HG03354 (cell line): ENCODE measurements around the gene SIGLEC6.

ENCODE experiments used
- ATAC-seq: cut with Tn5 transposase; IDR thresholded peaks from one replicate; pipeline ENCODE4 v1.9.1; 2021; ENCODE audit warnings: mild to moderate bottlenecking; ENCODE audit not compliant: unreplicated experiment, poor library complexity, severe bottlenecking

Gene SIGLEC6

DNA sequence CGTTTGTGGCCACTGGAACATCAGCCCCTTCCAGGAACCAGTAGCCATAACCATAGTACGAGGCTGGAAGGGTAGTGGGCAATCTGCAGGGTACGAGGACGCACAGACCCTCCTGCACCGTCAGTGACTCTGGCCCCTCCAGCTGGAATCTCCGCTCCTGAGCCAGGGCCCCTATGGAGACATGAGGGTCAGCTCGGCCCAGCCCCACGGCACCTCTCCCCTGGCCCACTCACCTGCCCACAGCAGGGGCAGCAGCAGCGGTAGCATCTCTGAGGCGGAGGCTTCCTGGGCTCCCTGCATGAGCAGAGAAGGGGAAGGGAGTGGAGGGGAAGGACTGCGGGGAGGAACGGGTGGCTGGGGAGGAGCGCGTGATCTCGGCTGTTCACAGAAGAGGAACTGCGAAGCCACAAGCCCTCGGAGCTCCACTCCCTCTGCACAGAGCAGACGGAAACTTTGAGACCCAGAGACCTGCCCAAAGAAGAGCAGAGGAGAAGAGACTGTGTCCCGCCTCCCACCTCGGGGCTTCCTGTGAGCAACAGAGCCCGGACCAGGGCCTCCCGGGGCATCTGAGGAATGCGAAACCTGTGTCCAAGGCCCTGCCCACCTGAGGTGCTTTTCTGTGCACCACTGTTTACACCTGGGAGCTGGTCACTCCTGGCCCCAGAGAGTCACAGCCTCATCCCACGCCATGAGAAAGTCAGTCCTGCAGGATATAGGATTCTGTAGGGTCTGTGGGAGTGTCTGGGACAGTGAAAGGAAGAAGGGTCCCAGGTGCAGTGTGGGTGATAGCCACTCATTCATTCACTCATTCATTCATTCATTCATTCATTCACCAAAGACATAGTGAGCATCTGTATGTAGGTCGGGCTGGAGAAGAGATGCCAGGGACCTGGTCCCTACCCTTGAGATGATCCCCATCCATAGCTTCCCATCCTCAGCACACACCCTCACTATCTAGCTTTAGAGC, at the start of gene SIGLEC6:
Gene SIGLEC6, minus strand, starts transcription at position 322 of the 967 bp plus-strand sequence. Its CDS starts 22 bp downstream, at position 300.
- ATAC-seq: no peak

DNA sequence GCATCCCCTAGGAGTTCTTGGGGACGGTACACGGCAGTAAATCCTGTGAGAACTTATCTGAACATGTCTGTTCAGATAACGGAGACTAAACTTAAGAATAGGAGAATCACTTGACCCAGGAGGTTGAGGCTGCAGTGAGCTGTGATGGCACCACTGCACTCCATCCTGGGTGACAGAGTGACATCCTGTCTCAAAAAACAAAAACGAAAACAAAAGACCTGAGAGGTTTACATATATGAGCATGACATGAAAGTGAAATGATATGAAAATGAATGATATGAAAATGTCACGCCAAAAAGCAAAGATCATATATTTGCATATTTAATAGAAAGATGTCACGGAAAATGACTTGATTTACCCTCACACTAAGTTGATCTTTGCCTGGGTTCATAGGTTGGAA, 45.4 kb upstream of the SIGLEC6 start:
- ATAC-seq: no peak

DNA sequence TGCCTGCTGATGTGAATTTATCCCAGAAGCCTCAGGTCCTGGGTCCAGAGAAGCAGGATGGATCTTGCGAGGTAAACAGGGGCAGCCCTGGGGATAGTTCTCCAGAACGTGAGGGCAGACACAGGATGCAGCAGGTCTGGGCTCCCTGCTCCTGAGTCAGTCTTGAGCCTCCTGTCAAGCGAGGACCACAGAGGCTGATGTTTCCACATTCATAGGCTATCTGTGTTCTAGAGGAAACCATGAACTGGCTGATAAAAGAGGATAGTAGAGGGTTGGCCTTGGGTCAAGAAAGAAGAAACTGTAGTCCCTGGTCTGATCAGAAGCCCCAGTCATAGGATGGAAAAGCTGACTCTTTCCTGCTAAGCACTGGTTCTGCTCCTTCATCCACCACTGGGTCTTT, 41.9 kb upstream of the SIGLEC6 start:
- no peak for ATAC-seq

DNA sequence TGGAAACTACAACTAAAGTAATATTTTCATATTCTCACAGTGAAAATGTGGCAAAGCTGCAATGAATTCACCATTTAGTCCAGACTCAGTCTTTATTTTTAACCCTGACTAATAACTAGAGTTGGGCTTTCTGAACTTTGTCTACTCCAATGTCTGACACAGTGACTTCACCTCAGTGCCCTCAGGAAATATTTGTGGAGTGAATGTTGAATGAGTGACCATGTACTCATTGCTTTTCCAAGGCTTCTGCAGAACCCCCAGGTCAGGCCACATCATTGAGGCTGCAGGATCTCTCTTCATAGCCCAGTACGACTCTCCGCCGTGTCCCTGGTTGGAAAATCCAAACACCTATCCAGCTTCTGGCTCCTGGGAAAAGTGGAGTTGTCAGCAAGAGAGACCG, 41.4 kb upstream of the SIGLEC6 start:
- no peak for ATAC-seq

DNA sequence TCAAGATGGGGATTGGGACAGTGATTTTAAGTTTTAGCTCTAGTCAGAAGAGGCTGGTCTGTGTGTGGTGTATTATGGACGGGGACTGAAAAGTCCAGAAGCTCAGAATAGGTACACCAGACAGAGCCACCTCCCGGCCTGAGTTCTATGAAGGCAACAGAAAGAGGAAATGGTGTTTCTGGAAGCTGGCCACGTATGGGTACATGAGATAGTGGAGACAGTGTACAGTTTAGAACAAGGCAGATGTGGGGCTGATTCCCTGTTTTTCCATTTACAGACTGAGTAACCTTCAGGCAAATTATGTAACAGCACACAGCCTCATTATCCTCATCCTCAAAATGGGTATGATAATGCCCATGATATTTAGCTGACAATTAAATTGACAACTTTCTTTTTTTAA, 40.9 kb upstream of the SIGLEC6 start:
- no peak for ATAC-seq

DNA sequence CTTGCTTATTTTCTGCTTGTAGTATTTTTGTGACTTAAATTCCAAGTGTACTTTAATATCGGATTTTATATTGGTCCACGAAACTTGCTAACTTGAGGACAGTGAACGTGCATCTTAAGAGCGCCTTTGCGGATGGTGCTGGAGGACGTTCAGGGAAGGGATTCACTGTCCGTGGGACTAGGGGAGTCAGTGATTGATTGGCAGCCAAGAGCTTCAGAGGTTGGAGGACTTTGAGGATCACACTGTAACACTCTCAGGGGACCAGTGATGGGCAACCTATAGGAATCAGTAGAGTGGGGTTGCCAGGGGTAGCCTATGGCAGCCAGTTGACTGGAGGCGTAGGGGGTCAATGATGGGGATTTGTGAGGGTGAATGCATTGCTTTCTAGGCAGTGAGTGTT, 40.1 kb upstream of the SIGLEC6 start:
- no peak for ATAC-seq

DNA sequence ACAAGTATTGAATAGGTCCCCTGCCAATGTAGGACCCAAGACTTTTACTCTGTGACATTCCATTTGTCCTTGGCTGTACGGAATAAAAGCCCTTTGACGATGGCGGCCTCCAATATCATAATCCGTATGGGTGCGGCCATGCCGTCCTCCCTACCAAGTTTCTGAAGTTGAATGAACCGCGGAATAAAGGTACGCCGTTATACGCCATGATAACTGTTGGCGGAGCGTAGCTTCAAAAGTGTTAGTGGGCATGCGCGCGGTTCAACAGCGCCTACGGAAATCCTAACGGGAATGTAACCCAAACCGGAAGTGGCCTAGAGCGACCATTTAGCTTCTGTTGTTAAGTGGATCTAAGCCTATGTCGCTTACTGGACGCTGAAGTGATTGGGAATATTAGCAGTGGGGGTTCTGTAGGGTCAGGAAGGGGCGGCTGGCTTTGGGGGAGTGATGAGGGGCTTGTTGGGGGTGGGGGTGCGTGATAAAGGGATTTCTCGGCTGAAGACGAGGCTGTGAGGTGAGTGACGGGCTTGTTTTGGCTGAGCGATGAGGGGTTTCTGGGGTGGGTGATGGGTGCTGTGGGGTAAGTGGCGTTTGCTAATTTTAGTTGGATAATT, 39.6 kb upstream of the SIGLEC6 start, which contains the start of gene ZNF175:
Gene ZNF175, plus strand, starts transcription at position 322 of the 614 bp plus-strand sequence. CDS start 2,047 bp downstream, outside the sequence.
- ATAC-seq: peak; percentile 81

DNA sequence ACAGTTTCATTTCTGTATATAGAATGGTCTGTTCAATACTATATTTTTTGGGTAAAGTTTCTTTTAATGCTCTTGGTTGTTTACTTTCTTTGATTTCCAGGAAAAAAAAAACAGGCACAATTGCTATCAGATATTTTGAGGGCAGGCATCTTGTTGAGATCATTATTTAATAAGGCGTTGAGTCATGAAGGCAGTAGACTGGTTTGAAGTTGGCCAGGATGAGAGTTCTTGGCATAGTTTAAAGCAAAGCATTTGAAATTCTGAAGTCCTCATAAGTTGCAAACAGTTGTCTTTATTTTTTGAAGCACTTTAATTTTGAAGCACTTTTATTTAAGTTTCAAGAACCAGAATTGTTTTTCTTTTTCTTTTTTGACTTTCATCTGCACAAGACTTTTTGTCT, 37.0 kb upstream of the SIGLEC6 start:
- ATAC-seq: no peak

DNA sequence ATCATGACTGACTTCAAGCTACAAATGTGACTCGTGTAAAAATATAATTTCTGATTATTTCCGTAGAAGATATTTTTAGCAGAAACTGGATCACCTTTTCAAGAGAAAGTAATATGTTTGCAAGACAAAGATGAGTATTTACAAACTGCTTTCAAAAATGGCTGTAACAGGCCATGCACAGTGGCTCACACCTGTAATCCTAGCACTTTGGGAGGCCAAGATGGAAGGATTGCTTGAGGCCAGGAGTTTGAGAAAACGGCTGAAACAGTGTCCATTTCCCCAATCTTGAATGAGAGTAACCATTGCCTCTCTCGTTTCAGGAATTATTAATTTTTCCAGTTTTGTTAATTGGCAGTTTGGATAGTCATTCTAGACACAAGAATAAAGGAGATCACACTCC, 36.1 kb upstream of the SIGLEC6 start:
- no peak for ATAC-seq

DNA sequence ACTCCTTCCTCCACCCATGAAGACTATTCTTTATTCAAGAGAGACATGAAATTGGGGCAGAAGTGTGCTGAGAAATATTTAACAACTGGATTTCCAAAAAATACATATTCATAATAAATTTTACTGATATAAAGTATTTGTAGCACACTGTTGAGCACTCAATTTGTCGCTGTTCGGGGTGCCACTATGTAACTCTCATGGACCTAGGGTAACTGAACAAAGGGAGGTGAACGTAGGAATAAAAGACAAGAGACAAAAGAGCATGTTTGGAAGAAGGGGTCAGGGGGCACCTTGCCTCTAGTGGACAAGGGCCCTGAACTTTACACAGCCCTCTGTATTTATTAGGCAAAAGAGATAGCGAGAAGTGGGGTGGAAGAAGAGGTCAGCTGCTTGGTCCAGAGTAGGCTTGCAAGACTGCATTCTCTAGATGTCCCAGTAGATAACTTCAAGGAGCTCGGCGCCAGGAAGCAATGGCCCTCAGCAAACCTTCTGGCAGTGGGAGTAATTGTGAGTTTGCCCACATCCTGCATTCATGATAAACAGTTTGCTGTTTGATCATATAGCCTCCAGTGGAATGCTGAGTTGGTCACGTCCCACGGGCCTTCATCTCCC, 35.1 kb upstream of the SIGLEC6 start:
- ATAC-seq: no peak

DNA sequence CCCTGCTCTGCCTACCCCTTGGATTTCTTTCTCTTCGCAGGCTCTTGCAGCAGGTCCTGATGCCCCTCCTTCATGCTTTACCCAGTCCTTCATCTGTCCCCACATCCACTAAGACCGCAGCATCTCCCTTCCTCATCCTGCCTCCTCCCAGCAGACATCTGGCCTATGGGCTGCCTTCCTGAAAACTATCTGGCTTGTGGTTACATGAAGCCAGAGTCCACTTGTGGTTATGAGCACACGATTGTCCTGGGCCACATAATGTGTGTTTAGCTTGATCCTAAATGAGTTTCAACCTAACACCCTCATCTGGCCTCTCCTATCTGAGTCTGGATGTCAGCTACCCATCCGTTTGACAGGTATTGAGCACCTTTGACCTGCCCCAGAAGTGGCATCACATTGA, 34.1 kb upstream of the SIGLEC6 start:
- ATAC-seq: no peak

DNA sequence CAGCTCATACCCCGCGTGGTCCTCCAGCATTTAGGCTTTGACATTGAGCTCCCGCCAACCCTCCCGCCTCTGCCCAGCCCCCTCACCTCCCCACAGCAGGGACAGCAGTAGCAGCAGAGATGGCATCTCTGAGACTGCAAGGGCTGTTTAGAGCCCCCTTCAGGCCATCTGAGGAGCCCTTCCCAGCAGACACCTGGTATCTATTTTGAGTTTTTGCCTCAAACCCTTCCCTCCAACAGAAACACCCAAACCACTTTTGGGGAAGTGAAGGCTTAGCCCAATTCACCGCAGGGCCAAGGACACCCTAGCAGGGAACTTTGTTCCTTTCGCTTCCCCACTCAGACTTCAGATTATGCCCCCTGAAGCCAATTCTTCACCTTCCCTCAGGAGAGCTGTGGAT, 33.3 kb upstream of the SIGLEC6 start:
- ATAC-seq: no peak

DNA sequence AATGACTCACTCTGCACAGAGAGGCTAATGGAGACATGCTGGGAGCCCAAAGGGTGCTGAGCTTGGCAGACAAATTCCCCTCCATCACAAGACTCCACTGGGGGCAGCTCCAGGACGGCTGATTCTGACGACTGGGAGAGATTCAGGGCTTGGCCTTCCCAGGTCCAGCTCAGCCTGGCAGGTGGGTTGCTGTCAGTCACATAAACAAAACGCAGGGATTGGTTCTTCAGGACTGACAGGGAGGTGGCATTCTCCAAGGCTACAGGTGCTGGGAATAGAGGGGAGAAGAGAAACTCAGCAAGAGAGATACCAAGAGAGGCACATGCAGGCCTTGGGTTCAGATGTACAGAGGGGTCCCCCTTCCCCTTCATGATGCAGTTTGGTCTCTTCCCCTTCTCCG, 28.9 kb upstream of the SIGLEC6 start:
- ATAC-seq: no peak

DNA sequence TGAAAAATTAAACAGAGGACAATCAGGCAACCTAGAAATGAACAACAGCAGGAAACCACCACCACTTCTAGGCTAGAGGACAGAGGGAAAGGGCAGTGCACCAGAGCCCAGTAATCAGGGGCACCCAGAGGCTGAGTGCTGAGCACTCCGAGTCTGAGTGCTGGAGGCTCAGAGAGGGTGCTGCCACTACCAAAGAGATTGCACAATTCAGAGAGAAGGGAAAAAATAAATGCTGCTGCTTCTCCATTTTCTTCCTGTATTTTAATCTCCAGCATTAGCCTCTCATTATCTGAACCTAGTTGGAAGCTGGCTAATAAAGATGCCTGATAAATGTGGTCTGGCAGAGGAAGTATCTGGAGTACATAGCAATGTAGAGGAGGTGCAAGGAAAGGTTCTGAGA, 27.8 kb upstream of the SIGLEC6 start:
- ATAC-seq: no peak

DNA sequence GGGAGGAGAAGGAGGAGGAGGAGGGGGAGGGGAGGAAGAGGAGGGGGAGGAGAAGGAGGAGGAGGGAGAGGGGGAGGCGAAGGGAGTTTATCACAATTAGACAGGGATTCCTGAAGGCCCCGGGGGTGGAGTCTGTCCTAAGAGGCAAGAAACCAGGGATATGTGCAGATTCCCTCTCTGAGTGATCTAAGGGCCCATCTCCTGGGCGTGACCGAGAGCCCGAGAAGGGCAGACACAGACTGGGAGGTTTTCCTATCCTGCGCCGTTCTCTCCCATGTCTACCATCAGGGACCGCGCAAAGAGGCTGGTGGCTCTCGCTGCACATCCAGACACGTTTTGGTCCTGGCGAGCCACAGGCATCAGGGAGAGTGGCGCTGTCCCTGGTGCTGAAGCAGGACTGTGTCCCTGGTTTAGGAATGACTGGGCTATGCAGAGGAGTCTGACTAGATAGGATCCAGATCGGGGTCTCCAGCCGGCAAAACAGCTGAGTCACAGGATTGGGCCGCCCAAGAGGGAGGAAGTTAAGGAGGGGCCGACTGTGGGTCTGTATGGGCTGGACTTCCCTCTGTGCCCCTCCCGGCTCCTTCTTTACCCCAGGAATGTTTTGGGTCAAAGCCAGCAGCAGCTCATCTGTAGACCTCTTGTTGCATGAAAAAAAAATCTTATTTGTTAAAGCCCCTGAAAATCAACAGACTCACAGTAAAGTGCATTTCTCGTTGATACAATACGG, 21.7 kb upstream of the SIGLEC6 start:
- no peak for ATAC-seq

DNA sequence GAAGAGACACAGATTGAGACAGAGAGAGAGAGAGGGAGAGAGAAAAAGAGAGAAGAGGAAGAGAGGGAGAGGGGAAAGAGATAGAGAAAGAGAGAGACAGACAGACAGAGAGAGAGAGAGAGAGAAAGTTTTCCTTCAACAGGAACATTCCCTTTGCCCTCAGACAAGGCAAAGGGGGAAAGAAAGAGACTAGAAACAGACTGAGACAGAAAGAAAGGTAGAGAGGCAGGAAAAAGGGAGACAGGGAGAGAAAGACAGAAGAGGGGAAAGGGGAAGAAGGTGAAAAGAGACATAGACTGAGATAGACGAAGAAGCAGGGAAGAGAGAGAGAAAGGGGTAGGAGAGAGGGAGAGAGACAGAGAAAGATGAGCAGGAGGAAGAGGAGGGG, 21.1 kb upstream of the SIGLEC6 start:
- no peak for ATAC-seq

DNA sequence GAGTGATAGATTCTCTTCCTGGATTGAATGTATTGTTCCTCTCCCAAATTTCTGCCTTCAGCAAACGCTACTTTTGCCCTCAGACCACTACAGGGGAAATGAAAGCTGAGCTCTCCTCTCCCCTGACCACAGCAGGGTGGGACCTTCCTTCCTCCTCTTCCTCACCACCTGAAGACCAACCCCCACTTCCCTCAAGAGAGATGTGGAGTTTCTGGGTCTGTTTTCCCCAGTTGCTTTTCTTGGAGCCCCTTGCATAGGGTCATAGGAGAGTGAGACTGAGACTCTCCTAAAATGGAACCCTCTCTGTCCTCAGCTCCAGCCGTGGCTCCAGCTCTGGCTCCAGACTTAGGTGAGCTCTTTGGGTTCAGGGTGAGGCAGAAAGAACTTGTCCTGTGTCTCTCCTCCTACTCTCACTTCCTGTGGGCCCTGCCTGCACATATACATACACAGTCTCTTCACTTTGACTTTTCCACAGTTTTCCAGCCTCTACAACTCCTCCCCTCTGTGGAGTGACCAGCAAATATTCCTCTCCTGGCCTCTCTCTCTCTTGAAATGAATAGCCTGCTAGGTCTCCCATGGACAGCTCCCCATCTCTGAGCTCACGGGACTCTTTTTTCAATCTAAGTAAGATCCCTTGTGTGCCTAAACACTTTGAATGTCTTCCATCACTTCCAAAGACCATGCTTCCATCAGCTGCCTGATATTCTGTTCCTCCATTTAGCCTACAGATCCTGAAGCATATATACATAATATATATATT, 20.4 kb upstream of the SIGLEC6 start:
- no peak for ATAC-seq

DNA sequence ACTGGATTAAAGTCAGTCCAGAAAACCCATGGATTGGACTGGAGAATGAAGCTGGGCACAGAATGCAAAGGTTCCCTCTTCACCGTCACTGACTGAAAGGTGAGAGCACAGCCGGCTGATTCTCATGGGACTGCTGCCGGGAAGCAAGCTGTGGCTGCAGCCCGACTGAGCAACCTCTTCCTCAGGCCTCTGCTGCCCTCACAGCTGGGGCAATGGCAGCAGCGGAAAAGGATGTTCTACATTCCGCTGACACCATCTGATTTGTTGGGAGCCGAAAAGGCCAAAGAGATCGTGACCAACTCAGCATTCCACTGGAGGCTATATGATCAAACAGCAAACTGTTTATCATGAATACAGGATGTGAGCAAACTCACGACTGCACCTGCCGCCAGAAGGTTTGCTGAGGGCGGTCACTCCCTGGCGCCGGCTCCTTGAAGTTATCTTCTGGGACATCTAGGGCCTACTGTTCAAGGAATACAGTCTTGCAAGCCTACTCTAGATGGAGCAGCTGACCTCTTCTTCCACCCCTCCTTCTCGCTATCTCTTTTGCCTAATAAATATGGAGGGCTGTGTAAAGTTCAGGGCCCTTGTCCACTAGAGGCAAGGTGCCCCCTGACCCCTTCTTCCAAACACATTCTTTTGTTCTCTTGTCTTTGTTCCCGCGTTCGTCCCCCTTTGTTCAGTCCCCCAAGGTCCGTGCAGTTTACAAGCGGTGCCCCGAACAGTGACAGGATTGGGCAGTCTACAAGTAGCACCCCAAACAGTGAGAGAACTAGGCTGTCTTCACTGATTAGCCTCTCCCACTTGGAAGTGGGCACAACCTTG, 19.6 kb upstream of the SIGLEC6 start:
- ATAC-seq: no peak
